Subcutaneous adipose tissue (tissue), 4 donors: Measurements from ENCODE around the gene RETREG1. TPM values are rescaled to one million over a fixed set of nuclear protein-coding genes. Genes with fewer than 3 reads are reported as not detected.

ENCODE experiments used
- total RNA-seq, 4 donors: library from RNA; depleted of rRNA; stranded (reverse); fragments of >200 nt; gene quantifications; one replicate each; pipeline ENCODE4 v1.1.0, GENCODE V29; 2016
- TF ChIP-seq, protein P1 (sequence below): fragments of 450-650 bp; IDR thresholded peaks from one replicate; pipeline ENCODE4 v1.5.1; 2016; ENCODE audit warnings: low read depth, mild to moderate bottlenecking, control low read depth, antibody characterized with exemption, moderate library complexity

The RETREG1 gene
- total RNA-seq, 4 donors from 2014 or later: 71.0 to 131 (median 91.7) TPM

DNA sequence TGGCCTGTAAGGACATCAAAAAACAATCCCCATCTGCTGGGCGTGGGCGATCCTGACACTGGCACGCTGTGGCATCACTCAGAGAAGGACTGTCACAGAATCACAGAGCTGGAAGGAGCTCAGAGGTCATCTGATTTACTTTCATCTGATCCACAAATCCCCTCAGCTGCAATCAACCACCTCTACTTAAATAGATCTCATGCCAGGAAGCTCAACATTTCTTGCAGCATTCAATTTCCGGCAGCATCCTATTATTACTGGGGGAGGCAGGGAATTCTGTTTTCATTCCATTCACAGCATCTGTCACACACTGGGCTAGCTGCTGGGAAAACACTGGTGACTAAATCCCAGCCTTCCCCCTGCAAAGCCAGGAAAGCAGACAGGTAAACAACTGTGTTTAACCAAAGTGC is 38.3 kb downstream of the RETREG1 start:
- TF ChIP-seq, protein P1, sequence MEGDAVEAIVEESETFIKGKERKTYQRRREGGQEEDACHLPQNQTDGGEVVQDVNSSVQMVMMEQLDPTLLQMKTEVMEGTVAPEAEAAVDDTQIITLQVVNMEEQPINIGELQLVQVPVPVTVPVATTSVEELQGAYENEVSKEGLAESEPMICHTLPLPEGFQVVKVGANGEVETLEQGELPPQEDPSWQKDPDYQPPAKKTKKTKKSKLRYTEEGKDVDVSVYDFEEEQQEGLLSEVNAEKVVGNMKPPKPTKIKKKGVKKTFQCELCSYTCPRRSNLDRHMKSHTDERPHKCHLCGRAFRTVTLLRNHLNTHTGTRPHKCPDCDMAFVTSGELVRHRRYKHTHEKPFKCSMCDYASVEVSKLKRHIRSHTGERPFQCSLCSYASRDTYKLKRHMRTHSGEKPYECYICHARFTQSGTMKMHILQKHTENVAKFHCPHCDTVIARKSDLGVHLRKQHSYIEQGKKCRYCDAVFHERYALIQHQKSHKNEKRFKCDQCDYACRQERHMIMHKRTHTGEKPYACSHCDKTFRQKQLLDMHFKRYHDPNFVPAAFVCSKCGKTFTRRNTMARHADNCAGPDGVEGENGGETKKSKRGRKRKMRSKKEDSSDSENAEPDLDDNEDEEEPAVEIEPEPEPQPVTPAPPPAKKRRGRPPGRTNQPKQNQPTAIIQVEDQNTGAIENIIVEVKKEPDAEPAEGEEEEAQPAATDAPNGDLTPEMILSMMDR: no peak

GRCh38 chr5:16577677-16578076 is 39.1 kb downstream of the RETREG1 start:
- TF ChIP-seq, protein P1: no peak

DNA sequence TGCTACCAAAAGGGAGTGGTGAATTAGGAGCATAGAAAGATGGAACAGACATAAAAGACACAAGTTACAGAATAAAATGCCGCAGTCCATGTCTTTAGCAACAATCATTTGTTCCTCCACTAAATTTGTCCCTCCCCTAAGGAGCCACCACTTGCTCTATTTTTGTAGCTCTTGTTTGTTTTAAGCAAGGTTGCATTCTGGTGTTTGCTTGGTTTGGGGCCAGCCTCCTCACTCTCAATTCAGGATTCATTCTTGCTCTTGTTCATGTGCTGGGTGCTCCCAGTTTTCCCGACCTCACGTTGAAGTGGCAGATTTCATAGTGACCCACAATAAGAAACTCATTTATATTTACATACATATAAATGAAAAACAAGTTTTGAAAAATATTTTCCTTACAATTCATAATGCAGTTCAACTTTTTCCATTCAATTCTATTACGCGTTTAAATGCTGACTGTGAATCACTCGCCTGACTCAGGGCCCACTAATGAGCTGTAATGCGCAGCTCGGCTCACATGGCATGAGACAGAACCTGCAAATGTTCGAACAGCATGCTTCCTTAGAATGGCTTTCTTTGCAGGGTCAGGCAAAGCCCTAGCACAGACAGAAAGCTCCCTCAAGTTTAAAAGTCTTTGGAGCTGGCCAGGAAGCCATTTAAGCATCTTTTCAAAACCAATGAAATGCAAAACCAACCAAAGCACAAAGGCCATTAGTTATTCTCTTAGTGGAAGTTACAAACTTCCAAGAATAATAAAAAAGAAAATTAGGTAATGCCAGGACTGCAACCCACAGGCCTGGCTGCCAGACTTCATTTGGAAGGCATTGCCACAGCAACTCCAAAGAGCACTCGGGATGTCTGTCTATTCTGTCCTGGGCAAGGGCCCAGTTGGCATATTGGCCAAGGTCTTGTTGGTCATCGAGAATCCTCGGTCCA is 41.7 kb downstream of the RETREG1 start:
- TF ChIP-seq, protein P1: no peak

DNA sequence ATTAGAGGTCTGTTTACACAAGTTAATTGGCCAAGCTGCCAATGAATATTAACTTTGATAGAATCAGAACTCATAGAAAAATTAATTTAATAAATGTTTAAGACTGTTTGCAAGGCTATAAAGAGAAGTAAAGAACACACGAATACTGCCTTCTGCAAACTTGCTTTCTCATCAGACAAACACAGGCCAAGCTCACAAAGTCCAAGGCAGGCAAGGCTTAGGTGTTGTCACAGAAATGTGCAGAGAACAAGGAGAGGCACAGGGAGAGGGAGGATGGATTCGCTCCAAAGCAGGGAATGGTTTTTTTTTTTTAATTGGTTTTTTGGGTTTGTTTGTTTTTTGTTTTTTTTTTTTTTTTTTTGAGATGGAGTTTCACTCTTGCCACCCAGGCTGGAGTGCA is 43.4 kb downstream of the RETREG1 start:
- TF ChIP-seq, protein P1: no peak

GRCh38 chr5:16572289-16573015 is 44.3 kb downstream of the RETREG1 start:
- TF ChIP-seq, protein P1: no peak

GRCh38 chr5:16571016-16571415 is 45.8 kb downstream of the RETREG1 start:
- TF ChIP-seq, protein P1: no peak
